ENCODE measurements around the gene RFC5. TPM values are rescaled to one million over a fixed set of nuclear protein-coding genes. Genes with fewer than 3 reads are reported as not detected.
"Not testable (repeated sequence)": the region's sequence is repeated elsewhere in the genome, so short reads cannot be mapped to it uniquely, and the experiment has no call there.

The RFC5 gene
- polyA plus RNA-seq, 3 donors: 33.9 to 35.3 (median 33.9) TPM

GRCh38 chr12:118013283-118013682 is 3.2 kb upstream of the RFC5 start:
- no peak for DNase-seq (ENCODE audit: low read depth in 3 of 3, low spot score in 2 of 3)

DNA sequence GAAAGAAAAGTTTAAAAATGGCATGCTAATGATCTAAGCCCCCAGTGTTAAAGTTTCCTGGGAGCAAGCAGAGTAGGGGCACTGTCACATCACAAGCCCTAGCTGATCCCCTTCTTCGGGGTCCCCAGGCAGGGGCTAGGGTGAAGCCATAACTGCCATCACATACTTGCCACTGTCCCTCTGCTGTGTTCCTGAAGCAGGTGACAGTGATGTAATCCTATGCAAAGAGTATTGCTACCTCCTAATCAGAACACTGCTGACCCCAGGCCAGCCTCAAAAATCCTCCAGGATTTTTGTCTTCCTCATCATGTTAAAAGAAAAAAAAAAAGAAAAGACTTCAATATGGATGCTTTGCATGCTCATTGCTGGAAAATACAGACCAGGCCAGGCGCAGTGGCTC is 1.2 kb upstream of the RFC5 start:
- no peak for DNase-seq (ENCODE audit: low read depth in 3 of 3, low spot score in 2 of 3)

DNA sequence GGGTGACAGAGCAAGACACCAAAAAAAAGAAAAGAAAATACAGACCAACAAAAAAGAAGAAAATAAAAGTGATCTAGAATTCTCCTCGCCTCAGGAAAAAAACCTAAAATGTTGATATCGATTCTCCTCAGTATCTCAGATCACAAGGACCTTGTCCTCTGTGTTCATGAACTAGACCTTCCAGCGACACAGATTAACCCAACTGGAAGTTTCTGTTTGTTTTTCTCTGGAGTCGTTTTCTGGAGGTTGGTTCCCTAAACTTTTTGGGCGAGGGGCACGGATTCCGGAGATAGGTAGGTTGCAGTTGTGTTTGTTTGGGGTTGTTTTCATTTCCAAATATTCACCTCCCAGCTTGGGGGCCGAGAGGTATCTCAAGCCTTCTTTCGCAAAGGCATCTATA is 559 bp upstream of the RFC5 start:
- DNase-seq (ENCODE audit: low read depth in 3 of 3, low spot score in 2 of 3): no peak

- no peak for DNase-seq (ENCODE audit: low read depth in 3 of 3, low spot score in 2 of 3)
These were observed 1.4 kb downstream of the RFC5 start for GRCh38 chr12:118017926-118018325.

DNA sequence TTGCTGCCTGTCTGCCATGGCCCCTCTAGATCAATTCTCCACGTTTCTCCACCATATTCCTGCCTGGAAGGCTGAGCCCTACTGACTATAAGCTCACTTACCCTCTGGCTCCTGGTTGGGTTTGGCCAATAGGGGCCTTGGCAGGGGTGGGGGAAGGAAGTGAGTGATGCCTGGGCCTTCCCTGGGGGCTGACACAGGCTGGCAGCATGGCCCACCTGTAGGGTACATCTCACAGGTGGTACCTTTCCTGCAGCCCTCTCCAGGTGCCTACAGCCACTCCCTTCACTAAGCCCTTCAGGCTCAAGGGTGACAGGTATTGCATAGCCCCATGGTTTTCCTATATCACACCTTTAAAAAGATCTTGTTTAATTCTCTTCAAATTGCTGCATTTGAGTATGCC is 3.5 kb downstream of the RFC5 start:
- no peak for DNase-seq (ENCODE audit: low read depth in 3 of 3, low spot score in 2 of 3)

DNA sequence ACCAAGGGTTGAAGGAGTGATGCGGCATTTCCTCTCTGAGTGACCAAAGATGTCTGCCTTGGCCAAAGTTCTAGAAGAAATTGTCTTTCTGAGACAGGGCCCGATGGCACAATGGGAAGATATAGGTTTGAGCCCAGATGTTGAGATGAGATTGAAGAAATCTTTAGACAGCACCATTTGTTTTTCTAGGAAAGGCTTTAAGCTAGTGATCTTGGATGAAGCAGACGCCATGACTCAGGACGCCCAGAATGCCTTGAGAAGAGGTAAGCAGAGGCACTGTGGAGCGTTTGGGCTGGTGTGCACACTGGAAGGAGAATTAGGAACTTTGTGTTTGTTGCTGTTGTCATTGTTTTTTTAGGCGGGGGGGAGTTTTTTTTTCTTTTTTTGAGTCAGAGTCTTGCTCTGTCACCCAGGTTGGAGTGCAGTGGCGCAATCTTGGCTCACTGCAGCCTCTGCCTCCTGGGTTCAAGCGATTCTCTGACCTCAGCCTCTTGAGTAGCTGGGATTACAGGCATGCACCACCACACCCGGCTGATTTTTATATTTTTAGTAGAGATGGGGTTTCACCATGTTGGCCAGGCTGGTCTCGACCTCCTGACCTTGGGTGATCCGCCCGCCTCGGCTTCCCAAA is 5.7 kb downstream of the RFC5 start:
- not testable (repeated sequence) for DNase-seq (ENCODE audit: low read depth in 3 of 3, low spot score in 2 of 3)

DNA sequence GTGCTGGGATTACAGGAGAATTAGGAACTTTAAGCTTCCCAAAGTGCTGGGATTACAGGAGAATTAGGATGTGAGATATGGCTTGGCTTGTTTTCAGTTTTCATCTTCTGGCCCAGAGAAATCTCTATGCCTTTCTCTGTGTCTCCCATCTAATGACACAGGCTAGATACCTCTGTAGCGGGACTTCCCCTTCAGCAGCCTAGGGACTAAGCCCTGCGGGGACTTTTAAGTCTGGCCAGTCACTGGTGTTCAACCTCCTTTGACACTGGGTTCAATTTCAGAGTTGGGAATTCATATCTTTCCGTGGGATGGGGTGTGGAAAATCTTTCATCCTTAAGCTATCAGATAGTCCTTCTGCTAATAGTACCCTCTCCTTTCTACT is 6.2 kb downstream of the RFC5 start:
- DNase-seq (ENCODE audit: low read depth in 3 of 3, low spot score in 2 of 3): no peak

DNA sequence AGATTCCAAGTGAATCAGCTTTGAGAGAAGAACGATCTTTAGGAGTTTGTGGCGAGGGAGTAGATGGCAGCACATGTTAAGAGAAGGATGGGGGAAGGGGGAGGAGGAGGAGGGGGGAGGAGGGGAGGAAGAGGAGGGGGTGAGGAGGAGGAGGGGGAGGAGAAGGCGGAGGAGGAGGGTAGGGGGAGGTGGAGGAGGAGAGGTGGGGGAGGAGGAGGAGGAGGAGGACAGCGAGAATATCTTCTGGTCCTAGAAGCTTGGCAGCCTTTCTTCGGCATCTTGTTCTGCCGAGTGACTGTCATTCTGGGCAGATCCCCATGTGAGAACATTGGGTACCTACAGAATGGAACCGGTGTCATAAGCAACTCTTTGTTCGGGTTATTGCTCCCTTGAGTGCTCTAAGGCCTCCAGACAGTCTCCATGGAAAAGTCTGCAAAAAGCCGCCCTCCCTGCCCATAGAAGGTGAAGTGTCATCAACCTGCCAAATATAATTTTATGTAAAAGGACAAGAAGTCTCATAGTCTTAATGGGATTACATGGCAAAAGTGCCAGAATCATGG is 6.9 kb downstream of the RFC5 start:
- no peak for DNase-seq (ENCODE audit: low read depth in 3 of 3, low spot score in 2 of 3)

GRCh38 chr12:118025168-118025567 is 8.7 kb downstream of the RFC5 start:
- no peak for DNase-seq (ENCODE audit: low read depth in 3 of 3, low spot score in 2 of 3)

DNA sequence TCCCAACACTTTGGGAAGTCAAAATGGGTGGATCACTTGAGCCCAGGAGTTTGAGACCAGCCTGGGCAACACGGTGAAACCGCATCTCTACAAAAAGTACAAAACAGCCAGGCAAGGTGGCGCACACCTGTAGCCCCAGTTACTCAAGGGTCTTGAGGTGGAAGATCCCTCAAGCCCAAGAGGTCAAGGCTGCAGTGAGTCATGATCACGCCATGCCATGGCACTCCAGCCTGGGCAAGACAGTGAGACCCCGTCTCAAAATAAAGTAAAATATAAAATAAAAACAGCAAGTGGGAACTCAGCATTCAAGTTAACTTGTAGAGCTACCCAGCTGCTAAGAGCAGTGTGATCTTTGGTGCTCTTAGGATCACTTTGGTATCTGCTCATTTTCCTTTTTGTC is 12.7 kb downstream of the RFC5 start:
- DNase-seq (ENCODE audit: low read depth in 3 of 3, low spot score in 2 of 3): no peak

DNA sequence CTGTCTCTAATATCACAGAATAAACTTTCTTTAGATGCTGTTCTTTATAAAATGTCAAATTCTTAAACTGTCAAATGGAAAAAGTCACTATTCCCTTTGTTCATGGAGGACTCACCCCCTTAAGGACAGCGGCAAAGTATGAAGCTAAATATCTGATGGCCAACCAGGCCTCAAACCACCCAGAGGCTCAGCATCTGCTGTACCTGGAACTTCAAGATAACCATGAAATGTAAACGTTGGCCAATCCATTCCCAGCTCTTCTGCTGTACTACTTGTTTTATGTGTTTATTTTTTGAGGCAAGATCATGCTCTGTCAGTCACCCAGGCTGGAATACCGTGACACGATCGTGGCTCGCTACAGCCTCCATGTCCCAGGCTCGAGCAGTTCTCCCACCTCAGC is 15.7 kb downstream of the RFC5 start:
- DNase-seq (ENCODE audit: low read depth in 3 of 3, low spot score in 2 of 3): no peak

DNA sequence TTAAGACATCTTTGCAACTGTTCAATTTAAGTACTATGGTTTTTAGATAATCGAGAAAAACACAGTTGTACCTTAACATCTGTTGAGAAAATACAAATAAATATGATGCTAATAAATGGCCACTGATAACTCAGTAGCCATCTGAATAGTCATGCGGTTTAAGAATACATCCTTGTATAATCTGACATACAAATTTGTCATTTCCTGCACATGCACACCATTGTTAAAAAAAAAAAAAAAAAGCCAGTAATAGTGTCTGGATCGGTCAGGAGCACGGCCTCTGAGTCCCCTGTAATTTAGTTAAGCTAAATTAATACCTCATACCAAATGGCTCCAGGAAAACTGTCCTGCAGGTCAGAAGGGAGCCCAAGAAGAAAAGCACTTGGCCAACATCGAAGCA is 16.8 kb downstream of the RFC5 start:
- DNase-seq (ENCODE audit: low read depth in 3 of 3, low spot score in 2 of 3): no peak

DNA sequence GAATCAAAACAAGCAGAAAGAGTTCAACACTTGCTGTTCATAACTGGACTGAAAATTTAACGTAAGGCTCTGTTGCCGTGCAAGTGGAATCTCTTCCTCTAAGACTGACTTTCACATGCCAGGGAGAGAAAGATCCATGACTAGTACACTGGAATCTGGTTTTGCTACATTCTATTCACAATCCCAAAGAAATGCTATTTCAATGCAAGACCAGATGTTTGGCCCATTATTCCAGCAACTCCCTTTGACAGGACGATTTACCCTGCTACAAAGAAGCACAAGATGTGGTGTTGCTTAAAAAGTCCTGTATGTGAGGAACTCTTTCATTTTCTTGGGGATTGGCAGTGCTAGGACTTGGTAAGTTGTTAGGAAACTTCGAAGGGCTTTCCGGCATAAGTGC is 17.4 kb downstream of the RFC5 start:
- DNase-seq (ENCODE audit: low read depth in 3 of 3, low spot score in 2 of 3): no peak

DNA sequence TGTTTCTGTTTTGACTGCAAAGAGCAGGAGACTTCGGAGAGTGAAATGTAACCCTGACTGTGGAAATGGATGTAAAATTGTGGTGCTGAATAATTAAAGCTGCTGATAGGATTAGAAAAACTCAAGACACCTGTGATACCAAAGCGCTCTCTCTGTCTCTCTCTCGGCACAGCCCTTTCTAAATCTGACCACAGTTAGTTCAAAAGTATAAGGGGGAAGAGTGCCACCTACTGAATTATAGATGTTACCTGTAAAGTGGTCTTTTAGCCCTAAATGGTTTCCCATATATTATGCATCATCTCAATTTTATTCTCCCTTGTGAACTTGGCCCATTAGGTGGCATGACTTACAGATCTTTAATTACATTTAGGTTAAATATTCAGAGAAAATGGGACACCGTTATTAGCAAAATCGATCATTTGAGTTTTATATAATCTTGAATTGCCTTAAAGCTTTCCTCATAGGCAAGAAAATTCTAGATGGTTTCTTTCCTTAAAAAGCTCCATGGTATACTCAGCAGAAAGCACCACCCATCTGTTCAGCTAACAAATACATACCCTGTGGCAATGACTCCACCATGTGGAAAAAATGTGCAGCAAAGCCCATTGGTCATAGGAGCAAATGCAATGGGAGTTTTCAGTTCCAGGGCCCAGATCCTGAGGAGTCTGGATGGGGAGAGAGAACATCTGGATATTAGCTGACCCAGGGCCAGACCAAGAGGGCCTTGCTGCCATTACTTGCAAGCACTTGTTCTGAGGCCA is 18.1 kb downstream of the RFC5 start:
- no peak for DNase-seq (ENCODE audit: low read depth in 3 of 3, low spot score in 2 of 3)

GRCh38 chr12:118035190-118036041 is 18.9 kb downstream of the RFC5 start:
- DNase-seq (ENCODE audit: low read depth in 3 of 3, low spot score in 2 of 3): no peak

- DNase-seq (ENCODE audit: low read depth in 3 of 3, low spot score in 2 of 3): no peak
These were observed 20.3 kb downstream of the RFC5 start for GRCh38 chr12:118036672-118037411.

- no peak for DNase-seq (ENCODE audit: low read depth in 3 of 3, low spot score in 2 of 3)
These were observed 21.6 kb downstream of the RFC5 start for GRCh38 chr12:118038137-118038536.

- DNase-seq (ENCODE audit: low read depth in 3 of 3, low spot score in 2 of 3): no peak
These were observed 25.6 kb downstream of the RFC5 start for GRCh38 chr12:118042091-118042490.

GRCh38 chr12:118044075-118044474 is 27.6 kb downstream of the RFC5 start:
- DNase-seq (ENCODE audit: low read depth in 3 of 3, low spot score in 2 of 3): no peak

- no peak for DNase-seq (ENCODE audit: low read depth in 3 of 3, low spot score in 2 of 3)
These were observed 28.1 kb downstream of the RFC5 start for GRCh38 chr12:118044577-118044976.

DNA sequence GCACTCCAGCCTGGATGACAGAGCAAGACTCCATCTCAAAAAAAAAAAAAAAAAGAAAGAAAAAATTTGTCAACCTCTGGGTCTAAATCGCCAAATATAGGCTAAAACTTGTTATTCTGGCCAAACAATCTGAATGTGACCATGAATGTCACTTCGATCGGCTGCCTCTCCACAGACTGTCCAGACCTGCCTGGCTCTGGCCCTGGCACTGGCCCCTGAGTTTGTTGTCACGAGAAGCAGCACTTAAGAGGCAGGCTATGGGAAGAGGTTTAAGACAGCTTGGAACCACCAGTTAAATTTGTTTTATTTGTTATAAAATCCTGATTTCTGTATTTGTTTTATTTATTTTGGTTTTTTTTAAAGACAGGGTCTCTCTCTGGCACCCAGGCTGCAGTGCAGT is 29.9 kb downstream of the RFC5 start:
- DNase-seq (ENCODE audit: low read depth in 3 of 3, low spot score in 2 of 3): no peak

Measured in right renal cortex interstitium (tissue), 3 donors.